Measurements from ENCODE around the gene CD53. TPM values are rescaled to one million over a fixed set of nuclear protein-coding genes. Genes with fewer than 3 reads are reported as not detected.
"Not testable (repeated sequence)": the region's sequence is repeated elsewhere in the genome, so short reads cannot be mapped to it uniquely, and the experiment has no call there.

CD53 gene
- total RNA-seq, 2 experiments from 2014 or later = 134 to 180 TPM

- intact Hi-C loops (cut with micrococcal nuclease; ENCODE audit: unreplicated experiment) = no loop called here
- Histone ChIP-seq H3K27ac (ENCODE audit: low read depth, low read length, poor library complexity, severe bottlenecking) (no peak overlapping the region), H3K36me3 (ENCODE audit: insufficient read depth, low read length) (no peaks in the 10 kb centered on the region), H3K9me3 (ENCODE audit: low read length) (no peaks in the 10 kb centered on the region), H3K79me2 (ENCODE audit: insufficient read depth, low read depth, low read length) (no peaks in the 10 kb centered on the region), H4K20me1 (ENCODE audit: insufficient read depth, low read length) (no peaks in the 10 kb centered on the region), H3K4me1 (ENCODE audit: insufficient read depth, low read length, poor library complexity, severe bottlenecking) (no peaks in the 10 kb centered on the region), H3K4me2 (ENCODE audit: low read length) (no peak overlapping the region), H2AFZ (ENCODE audit: low read length) (no peak overlapping the region), H3K9me2 (ENCODE audit: insufficient read depth, low read length) (no peaks in the 10 kb centered on the region), H3K4me3 (ENCODE audit: low read depth, low read length, poor library complexity, severe bottlenecking) (no peak overlapping the region)
- POLR2A ChIA-PET = interaction anchor here (1.0 kb wide), 1 partner anchor 93 kb away, joined by 3 read pairs; no protein-coding TSS in a partner anchor
- BruUV-seq (replicated peaks) = no TSS peak
- TF ChIP-seq CTCF (conservative IDR thresholded peaks at IDR 0.05; ENCODE audit: low read length) = no peak
- CTCF ChIA-PET (ENCODE audit: unreplicated experiment) = interaction anchor here (0.5 kb wide), 1 partner anchor 136 kb away, joined by 3 read pairs; no protein-coding TSS in a partner anchor
- no peak for DNase-seq (ENCODE audit: low spot score)
These were observed 56.0 kb downstream of the CD53 start for GRCh38 chr1:110928904-110929303.

- POLR2A ChIA-PET = not testable (repeated sequence)
These were observed 58.1 kb downstream of the CD53 start for GRCh38 chr1:110931097-110931496.

GRCh38 chr1:110936567-110936966 is 63.6 kb downstream of the CD53 start:
- no TSS peak for BruUV-seq (replicated peaks)
- CTCF ChIA-PET (ENCODE audit: unreplicated experiment) = no interaction called here
- H3K79me2 ChIP-seq (ENCODE audit: insufficient read depth, low read depth, low read length) = no peaks in the 10 kb centered on the region
- no peak overlapping the region for H3K27ac ChIP-seq (ENCODE audit: low read depth, low read length, poor library complexity, severe bottlenecking)
- no peak for DNase-seq (ENCODE audit: low spot score)
- no peaks in the 10 kb centered on the region for H4K20me1 ChIP-seq (ENCODE audit: insufficient read depth, low read length)
- no peaks in the 10 kb centered on the region for H3K9me2 ChIP-seq (ENCODE audit: insufficient read depth, low read length)
- no peaks in the 10 kb centered on the region for H3K36me3 ChIP-seq (ENCODE audit: insufficient read depth, low read length)
- TF ChIP-seq EZH2phosphoT487 (IDR thresholded peaks at IDR 0.05; ENCODE audit: borderline replicate concordance, low read depth, low read length) = no peak
- TF ChIP-seq CTCF (conservative IDR thresholded peaks at IDR 0.05; ENCODE audit: low read length) = no peak
- intact Hi-C loops (cut with micrococcal nuclease; ENCODE audit: unreplicated experiment) = no loop called here
- H3K9me3 ChIP-seq (ENCODE audit: low read length) = no peaks in the 10 kb centered on the region; the same call in 1 of the 2 replicates
- no peak overlapping the region for H3K4me2 ChIP-seq (ENCODE audit: low read length)
- no peak overlapping the region for H3K4me3 ChIP-seq (ENCODE audit: low read depth, low read length, poor library complexity, severe bottlenecking)
- H3K4me1 ChIP-seq (ENCODE audit: insufficient read depth, low read length, poor library complexity, severe bottlenecking) = no peaks in the 10 kb centered on the region
- H2AFZ ChIP-seq (ENCODE audit: low read length) = no peak overlapping the region
- POLR2A ChIA-PET = interaction anchor here (1.0 kb wide), 1 partner anchor 41 kb away, joined by 4 read pairs; no protein-coding TSS in a partner anchor

More at GRCh38 chr1:110931097-110931496, 58.1 kb downstream of the CD53 start:
- intact Hi-C loops (cut with micrococcal nuclease; ENCODE audit: unreplicated experiment); BruUV-seq (replicated peaks); H3K9me3 ChIP-seq (ENCODE audit: low read length); DNase-seq (ENCODE audit: low spot score); H3K4me1 ChIP-seq (ENCODE audit: insufficient read depth, low read length, poor library complexity, severe bottlenecking); CTCF ChIA-PET (ENCODE audit: unreplicated experiment); H3K36me3 ChIP-seq (ENCODE audit: insufficient read depth, low read length); H3K27ac ChIP-seq (ENCODE audit: low read depth, low read length, poor library complexity, severe bottlenecking); H3K4me3 ChIP-seq (ENCODE audit: low read depth, low read length, poor library complexity, severe bottlenecking); H3K79me2 ChIP-seq (ENCODE audit: insufficient read depth, low read depth, low read length); H3K4me2 ChIP-seq (ENCODE audit: low read length); H2AFZ ChIP-seq (ENCODE audit: low read length); H3K9me2 ChIP-seq (ENCODE audit: insufficient read depth, low read length); H4K20me1 ChIP-seq (ENCODE audit: insufficient read depth, low read length): not testable (repeated sequence)
